Measurements from ENCODE around the gene SLC26A4. TPM values are rescaled to one million over a fixed set of nuclear protein-coding genes. Genes with fewer than 3 reads are reported as not detected.

SLC26A4 gene
- total RNA-seq, 4 donors from 2014 or later: 0.17 to 0.44 (median 0.29) TPM; not detected in 1

GRCh38 chr7:107690084-107690483 lies 29.5 kb downstream of the SLC26A4 start:
- 85 to 87% methylated on average over 7 of the region's 7 CpGs for WGBS, 2 donors
- DNase-seq (ENCODE audit: low spot score in 2 of 2): no peak
- no peak overlapping the region for H3K4me3 ChIP-seq (ENCODE audit: low read depth, poor library complexity, severe bottlenecking)
- intact Hi-C loops (cut with DNase I; ENCODE audit: low total_unique reads): no loop called here
- TF ChIP-seq CTCF (IDR thresholded peaks at IDR 0.05) (no peak), POLR2A (IDR thresholded peaks at IDR 0.05) (no peak)

DNA sequence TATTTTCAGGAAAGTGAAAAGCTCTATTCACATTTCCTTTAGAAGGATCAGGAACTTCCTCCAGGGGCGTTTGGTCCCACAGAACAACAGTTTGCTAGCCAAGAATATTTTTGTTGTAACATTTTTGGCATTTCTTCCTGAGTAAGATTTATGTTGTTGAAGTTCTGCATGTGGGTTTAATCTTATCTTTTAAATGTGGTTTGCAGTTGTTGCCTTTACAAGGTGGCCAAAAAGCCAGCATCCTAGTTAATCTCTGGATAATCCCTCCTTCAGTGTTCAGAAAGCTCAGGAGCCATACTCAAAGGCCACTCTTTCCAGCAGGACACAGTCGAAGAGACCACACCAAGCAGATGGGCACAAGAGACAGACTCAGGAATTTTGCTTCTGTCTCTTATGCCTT lies 30.0 kb downstream of the SLC26A4 start:
- 20 to 25% methylated on average over 2 of the region's 2 CpGs for WGBS, 2 donors
- H3K4me3 ChIP-seq (ENCODE audit: low read depth, poor library complexity, severe bottlenecking): no peak overlapping the region
- intact Hi-C loops (cut with DNase I; ENCODE audit: low total_unique reads): no loop called here
- no peak for TF ChIP-seq CTCF (IDR thresholded peaks at IDR 0.05)
- no peak for TF ChIP-seq POLR2A (IDR thresholded peaks at IDR 0.05)
- no peak for DNase-seq (ENCODE audit: low spot score in 2 of 2)

DNA sequence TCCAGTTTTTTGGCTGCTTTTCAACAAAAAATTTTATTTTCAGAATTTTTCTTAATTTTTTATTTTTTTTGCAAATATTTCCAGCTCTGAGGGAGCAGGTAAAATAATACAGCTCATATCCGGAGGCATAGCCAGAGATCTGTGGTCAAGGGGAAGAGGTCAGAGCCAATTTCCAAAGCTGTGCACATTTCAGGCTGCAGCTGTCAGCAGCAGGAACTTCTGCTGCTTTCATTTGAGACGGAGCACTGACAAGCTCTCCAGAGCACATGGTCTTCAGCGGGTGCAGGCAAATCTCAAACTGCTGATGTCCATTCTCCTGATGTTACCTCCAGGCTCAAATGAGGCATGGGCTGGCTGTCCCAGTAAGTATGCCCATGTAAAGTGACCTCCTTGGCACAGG lies 31.1 kb downstream of the SLC26A4 start:
- TF ChIP-seq POLR2A (IDR thresholded peaks at IDR 0.05) (no peak), CTCF (IDR thresholded peaks at IDR 0.05) (no peak)
- H3K4me3 ChIP-seq (ENCODE audit: low read depth, poor library complexity, severe bottlenecking): no peak overlapping the region
- WGBS, 2 donors: 43 to 47% methylated on average over 3 of the region's 3 CpGs
- intact Hi-C loops (cut with DNase I; ENCODE audit: low total_unique reads): no loop called here
- no peak for DNase-seq (ENCODE audit: low spot score in 2 of 2)

DNA sequence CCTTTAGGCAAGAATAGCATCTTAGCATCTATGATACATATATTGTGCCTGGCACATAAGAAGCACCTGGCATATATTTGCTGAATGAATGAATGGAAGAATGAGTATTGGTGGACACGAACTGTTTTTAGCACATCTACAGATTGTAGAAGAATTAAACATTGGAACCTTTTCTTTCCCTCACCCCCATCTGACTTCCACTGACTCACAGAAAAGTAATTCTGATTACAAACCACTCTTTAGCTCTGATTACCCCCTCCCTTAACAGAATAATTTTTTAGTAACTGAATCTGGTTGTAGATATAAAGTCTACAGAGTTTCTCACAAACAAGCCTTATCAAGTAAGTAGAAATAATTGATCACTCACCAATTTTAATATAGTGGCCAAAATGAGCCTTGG lies 31.9 kb downstream of the SLC26A4 start:
- no peak for DNase-seq (ENCODE audit: low spot score in 2 of 2)
- TF ChIP-seq POLR2A (IDR thresholded peaks at IDR 0.05): no peak
- no peak for TF ChIP-seq CTCF (IDR thresholded peaks at IDR 0.05)
- no peak overlapping the region for H3K4me3 ChIP-seq (ENCODE audit: low read depth, poor library complexity, severe bottlenecking)
- WGBS, 2 donors: 84 to 92% methylated on average over 1 of the region's 1 CpG
- intact Hi-C loops (cut with DNase I; ENCODE audit: low total_unique reads): no loop called here

- no peak for DNase-seq (ENCODE audit: low spot score in 2 of 2)
- 45 to 53% methylated on average over 4 of the region's 4 CpGs for WGBS, 2 donors
- TF ChIP-seq POLR2A (IDR thresholded peaks at IDR 0.05): no peak
- no peak for TF ChIP-seq CTCF (IDR thresholded peaks at IDR 0.05)
- intact Hi-C loops (cut with DNase I; ENCODE audit: low total_unique reads): no loop called here
- H3K4me3 ChIP-seq (ENCODE audit: low read depth, poor library complexity, severe bottlenecking): no peak overlapping the region
Measured at GRCh38 chr7:107693396-107693795, 32.8 kb downstream of the SLC26A4 start.

GRCh38 chr7:107694386-107694785 lies 33.8 kb downstream of the SLC26A4 start:
- intact Hi-C loops (cut with DNase I; ENCODE audit: low total_unique reads): no loop called here
- WGBS, 2 donors: 22 to 33% methylated on average over 5 of the region's 5 CpGs
- no peak for DNase-seq (ENCODE audit: low spot score in 2 of 2)
- H3K4me3 ChIP-seq (ENCODE audit: low read depth, poor library complexity, severe bottlenecking): no peak overlapping the region
- no peak for TF ChIP-seq POLR2A (IDR thresholded peaks at IDR 0.05)
- no peak for TF ChIP-seq CTCF (IDR thresholded peaks at IDR 0.05)
